ENCODE data around the gene BEAN1. TPM values are rescaled to one million over a fixed set of nuclear protein-coding genes. Genes with fewer than 3 reads are reported as not detected.

Gene BEAN1
- total and polyA plus RNA-seq, 2 experiments from 2014 or later = 0.07 to 0.10 TPM

DNA sequence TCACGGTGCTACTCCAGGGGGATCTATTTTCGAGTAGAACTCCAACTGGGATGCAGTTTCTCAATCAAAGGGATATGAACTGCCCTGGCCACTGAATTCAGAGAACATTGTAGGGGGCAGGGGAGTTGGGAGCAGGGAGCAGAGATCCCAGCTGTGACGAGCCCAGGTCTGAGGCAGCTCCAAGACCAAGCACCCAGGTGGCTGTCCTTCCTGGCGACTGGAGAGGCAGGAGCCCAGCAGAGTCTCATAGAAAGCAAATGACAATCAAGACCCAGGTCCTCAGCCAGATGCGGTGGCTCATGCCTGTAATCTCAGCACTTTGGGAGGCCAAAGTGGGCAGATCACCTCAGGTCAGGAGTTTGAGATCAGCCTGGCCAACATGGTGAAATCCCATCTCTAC is 62.7 kb downstream of the BEAN1 start (continued):
- TF ChIP-seq, protein P1, sequence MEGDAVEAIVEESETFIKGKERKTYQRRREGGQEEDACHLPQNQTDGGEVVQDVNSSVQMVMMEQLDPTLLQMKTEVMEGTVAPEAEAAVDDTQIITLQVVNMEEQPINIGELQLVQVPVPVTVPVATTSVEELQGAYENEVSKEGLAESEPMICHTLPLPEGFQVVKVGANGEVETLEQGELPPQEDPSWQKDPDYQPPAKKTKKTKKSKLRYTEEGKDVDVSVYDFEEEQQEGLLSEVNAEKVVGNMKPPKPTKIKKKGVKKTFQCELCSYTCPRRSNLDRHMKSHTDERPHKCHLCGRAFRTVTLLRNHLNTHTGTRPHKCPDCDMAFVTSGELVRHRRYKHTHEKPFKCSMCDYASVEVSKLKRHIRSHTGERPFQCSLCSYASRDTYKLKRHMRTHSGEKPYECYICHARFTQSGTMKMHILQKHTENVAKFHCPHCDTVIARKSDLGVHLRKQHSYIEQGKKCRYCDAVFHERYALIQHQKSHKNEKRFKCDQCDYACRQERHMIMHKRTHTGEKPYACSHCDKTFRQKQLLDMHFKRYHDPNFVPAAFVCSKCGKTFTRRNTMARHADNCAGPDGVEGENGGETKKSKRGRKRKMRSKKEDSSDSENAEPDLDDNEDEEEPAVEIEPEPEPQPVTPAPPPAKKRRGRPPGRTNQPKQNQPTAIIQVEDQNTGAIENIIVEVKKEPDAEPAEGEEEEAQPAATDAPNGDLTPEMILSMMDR (conservative IDR thresholded peaks at IDR 0.05; ENCODE audit: low read depth in 2 of 2) = no peak

DNA sequence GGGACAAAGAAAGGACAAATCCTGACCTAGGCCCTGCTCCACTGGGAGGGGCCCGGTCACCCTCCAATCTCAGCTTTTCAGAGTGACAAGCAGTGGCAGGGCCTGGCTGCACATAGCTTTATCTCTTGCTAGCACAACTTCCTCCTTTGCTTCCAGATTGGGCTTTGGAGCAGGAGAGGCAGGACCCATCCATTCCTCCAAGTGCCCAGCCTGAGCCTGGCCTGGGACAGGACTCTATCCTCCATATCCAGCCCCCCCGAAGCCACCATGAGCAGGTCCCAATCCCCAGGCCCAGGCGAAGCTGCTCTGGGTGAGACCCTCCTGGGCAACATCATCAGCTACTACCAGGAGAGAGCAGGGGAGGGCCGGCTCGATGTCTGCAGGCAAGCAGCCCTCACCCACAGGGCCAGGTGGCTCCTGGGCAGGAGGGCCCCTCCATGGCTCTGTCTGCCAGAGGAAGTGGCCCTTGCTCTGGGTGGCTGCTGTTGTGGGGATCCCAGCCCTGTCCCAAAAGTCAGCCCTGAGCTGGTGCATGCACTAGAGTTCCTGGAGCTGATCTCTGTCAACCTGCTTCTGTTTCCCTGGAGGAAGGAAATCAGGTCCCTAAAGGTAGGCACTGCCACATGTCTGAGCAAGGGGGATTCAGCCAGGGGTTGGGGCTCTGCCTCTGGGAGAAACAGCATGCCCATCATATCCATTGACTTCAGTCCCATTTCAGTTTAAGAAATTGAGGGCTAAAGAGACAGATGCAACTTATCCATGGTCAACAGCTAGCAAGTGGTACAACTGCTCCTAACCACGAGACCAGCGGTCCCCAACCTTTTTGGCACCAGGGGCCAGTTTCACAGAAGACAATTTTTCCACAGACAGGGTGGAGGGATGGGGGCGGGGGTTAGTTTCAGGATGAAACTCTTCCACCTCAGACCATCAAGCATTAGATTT is 64.0 kb downstream of the BEAN1 start:
- Mint-ChIP-seq H3K4me3 (no peak overlapping the region), H3K27me3 (ENCODE audit: insufficient read depth, low read depth, poor library complexity) (peaks cover 4% of the 10 kb centered on the region), H3K36me3 (ENCODE audit: low read depth) (peaks cover 10% of the 10 kb centered on the region), H3K9me3 (peaks cover 29% of the 10 kb centered on the region), H3K27ac (no peak overlapping the region), H3K4me1 (no peaks in the 10 kb centered on the region; the same call in 2 of the 3 replicates)
- Histone ChIP-seq H2AFZ (no peak overlapping the region; the same call in 1 of the 2 replicates), H3K27ac (ENCODE audit: low read depth) (no peak overlapping the region), H4K20me1 (replicated peaks; ENCODE audit: insufficient read depth) (no peaks in the 10 kb centered on the region), H3K4me3 (no peak overlapping the region), H3K79me2 (replicated peaks; ENCODE audit: insufficient read depth) (no peaks in the 10 kb centered on the region), H3K4me1 (ENCODE audit: insufficient read depth) (no peaks in the 10 kb centered on the region), H3K36me3 (ENCODE audit: insufficient read depth) (no peaks in the 10 kb centered on the region), H3K9me2 (ENCODE audit: insufficient read depth) (no peaks in the 10 kb centered on the region), H3K27me3 (ENCODE audit: insufficient read depth) (no peaks in the 10 kb centered on the region), H3K4me2 (no peak overlapping the region), H3F3A (replicated peaks; ENCODE audit: low read depth) (no peaks in the 10 kb centered on the region)
- ATAC-seq (no peak), DNase-seq (ENCODE audit: low spot score) (no peak)
- TF ChIP-seq JUNB (IDR thresholded peaks at IDR 0.05; ENCODE audit: unreplicated experiment) (no peak), ZNF331 (CRISPR knock-in tag; IDR thresholded peaks at IDR 0.05; ENCODE audit: low read depth) (no peak), POLR2AphosphoS5 (IDR thresholded peaks at IDR 0.05; ENCODE audit: low read depth) (no peak), STAT1 (IDR thresholded peaks at IDR 0.05; ENCODE audit: unreplicated experiment) (no peak), CREB1 (CRISPR knock-in tag; IDR thresholded peaks at IDR 0.05; ENCODE audit: low read depth) (no peak), ZNF114 (CRISPR knock-in tag; IDR thresholded peaks at IDR 0.05) (no peak), EZH2 (IDR thresholded peaks at IDR 0.05; ENCODE audit: low read depth, unreplicated experiment) (no peak)
- TF ChIP-seq, protein P2, sequence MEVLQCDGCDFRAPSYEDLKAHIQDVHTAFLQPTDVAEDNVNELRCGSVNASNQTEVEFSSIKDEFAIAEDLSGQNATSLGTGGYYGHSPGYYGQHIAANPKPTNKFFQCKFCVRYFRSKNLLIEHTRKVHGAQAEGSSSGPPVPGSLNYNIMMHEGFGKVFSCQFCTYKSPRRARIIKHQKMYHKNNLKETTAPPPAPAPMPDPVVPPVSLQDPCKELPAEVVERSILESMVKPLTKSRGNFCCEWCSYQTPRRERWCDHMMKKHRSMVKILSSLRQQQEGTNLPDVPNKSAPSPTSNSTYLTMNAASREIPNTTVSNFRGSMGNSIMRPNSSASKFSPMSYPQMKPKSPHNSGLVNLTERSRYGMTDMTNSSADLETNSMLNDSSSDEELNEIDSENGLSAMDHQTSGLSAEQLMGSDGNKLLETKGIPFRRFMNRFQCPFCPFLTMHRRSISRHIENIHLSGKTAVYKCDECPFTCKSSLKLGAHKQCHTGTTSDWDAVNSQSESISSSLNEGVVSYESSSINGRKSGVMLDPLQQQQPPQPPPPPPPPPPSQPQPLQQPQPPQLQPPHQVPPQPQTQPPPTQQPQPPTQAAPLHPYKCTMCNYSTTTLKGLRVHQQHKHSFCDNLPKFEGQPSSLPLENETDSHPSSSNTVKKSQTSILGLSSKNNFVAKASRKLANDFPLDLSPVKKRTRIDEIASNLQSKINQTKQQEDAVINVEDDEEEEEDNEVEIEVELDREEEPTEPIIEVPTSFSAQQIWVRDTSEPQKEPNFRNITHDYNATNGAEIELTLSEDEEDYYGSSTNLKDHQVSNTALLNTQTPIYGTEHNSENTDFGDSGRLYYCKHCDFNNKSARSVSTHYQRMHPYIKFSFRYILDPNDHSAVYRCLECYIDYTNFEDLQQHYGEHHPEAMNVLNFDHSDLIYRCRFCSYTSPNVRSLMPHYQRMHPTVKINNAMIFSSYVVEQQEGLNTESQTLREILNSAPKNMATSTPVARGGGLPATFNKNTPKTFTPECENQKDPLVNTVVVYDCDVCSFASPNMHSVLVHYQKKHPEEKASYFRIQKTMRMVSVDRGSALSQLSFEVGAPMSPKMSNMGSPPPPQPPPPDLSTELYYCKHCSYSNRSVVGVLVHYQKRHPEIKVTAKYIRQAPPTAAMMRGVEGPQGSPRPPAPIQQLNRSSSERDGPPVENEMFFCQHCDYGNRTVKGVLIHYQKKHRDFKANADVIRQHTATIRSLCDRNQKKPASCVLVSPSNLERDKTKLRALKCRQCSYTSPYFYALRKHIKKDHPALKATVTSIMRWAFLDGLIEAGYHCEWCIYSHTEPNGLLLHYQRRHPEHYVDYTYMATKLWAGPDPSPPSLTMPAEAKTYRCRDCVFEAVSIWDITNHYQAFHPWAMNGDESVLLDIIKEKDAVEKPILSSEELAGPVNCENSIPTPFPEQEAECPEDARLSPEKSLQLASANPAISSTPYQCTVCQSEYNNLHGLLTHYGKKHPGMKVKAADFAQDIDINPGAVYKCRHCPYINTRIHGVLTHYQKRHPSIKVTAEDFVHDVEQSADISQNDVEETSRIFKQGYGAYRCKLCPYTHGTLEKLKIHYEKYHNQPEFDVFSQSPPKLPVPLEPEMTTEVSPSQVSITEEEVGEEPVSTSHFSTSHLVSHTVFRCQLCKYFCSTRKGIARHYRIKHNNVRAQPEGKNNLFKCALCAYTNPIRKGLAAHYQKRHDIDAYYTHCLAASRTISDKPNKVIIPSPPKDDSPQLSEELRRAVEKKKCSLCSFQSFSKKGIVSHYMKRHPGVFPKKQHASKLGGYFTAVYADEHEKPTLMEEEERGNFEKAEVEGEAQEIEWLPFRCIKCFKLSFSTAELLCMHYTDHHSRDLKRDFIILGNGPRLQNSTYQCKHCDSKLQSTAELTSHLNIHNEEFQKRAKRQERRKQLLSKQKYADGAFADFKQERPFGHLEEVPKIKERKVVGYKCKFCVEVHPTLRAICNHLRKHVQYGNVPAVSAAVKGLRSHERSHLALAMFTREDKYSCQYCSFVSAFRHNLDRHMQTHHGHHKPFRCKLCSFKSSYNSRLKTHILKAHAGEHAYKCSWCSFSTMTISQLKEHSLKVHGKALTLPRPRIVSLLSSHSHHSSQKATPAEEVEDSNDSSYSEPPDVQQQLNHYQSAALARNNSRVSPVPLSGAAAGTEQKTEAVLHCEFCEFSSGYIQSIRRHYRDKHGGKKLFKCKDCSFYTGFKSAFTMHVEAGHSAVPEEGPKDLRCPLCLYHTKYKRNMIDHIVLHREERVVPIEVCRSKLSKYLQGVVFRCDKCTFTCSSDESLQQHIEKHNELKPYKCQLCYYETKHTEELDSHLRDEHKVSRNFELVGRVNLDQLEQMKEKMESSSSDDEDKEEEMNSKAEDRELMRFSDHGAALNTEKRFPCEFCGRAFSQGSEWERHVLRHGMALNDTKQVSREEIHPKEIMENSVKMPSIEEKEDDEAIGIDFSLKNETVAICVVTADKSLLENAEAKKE (CRISPR knock-in tag; IDR thresholded peaks at IDR 0.05) = no peak
- TF ChIP-seq, protein P1 (conservative IDR thresholded peaks at IDR 0.05; ENCODE audit: low read depth in 2 of 2) = no peak

Data from GM23338 (cell line).